Measurements from ENCODE around the gene PIP5KL1. TPM values are rescaled to one million over a fixed set of nuclear protein-coding genes. Genes with fewer than 3 reads are reported as not detected.

PIP5KL1 gene
- total RNA-seq, 6 donors from 2014 or later = 4.1 to 38.8 (median 10.0) TPM

- TF ChIP-seq EP300 (IDR thresholded peaks at IDR 0.05) = peak in 1 of 4 donors; percentile 84
- no peak for TF ChIP-seq POLR2A (IDR thresholded peaks at IDR 0.05)
- TF ChIP-seq CTCF (IDR thresholded peaks at IDR 0.05) = peak; percentile 24 to 82 (median 66)
- peak in 1 of 2 donors; percentile 36 for TF ChIP-seq POLR2AphosphoS5 (IDR thresholded peaks at IDR 0.05)
- peaks cover 0 to 4% (median 0%) of the 10 kb centered on the region in 4 donors for H3K36me3 ChIP-seq
- DNase-seq (peak in 1 of 2 donors; percentile 93), ATAC-seq (ENCODE audit: low FRiP score in 2 of 2) (peak; percentile 76 to 94)
- WGBS, 2 donors = 59 to 65% methylated on average over 4 to 11 of the region's 12 CpGs
- peaks cover 11 to 27% (median 24%) of the 10 kb centered on the region in 4 donors for H3K4me1 ChIP-seq
- H3K27ac ChIP-seq = peak overlapping the region; percentile 46 to 74 (median 67)
- H3K27me3 ChIP-seq = no peaks in the 10 kb centered on the region
- H3K9me3 ChIP-seq = no peaks in the 10 kb centered on the region
- H3K4me3 ChIP-seq = no peak overlapping the region
Measured at GRCh38 chr9:127955294-127956015, 24.9 kb upstream of the PIP5KL1 start.

GRCh38 chr9:127954831-127955293 lies 24.3 kb upstream of the PIP5KL1 start:
- no peaks in the 10 kb centered on the region for H3K27me3 ChIP-seq
- peaks cover 0 to 4% (median under 1%) of the 10 kb centered on the region in 4 donors for H3K36me3 ChIP-seq
- DNase-seq (peak in 1 of 2 donors; percentile 53), ATAC-seq (ENCODE audit: low FRiP score in 2 of 2) (peak in 1 of 2 donors; percentile 3)
- TF ChIP-seq POLR2AphosphoS5 (IDR thresholded peaks at IDR 0.05) (no peak), POLR2A (IDR thresholded peaks at IDR 0.05) (no peak), EP300 (IDR thresholded peaks at IDR 0.05) (no peak), CTCF (IDR thresholded peaks at IDR 0.05) (no peak)
- H3K4me1 ChIP-seq = peaks cover 11 to 27% (median 20%) of the 10 kb centered on the region in 4 donors
- peak overlapping the region; percentile 46 to 74 (median 67) for H3K27ac ChIP-seq
- 73% methylated on average over 11 of the region's 13 CpGs; no CpG with 5 or more reads in 1 of the 2 donors for WGBS, 2 donors
- H3K9me3 ChIP-seq = no peaks in the 10 kb centered on the region
- H3K4me3 ChIP-seq = no peak overlapping the region

GRCh38 chr9:127953768-127954505 lies 23.4 kb upstream of the PIP5KL1 start:
- ATAC-seq (ENCODE audit: low FRiP score in 2 of 2) (no peak), DNase-seq (peak in 1 of 2 donors; percentile 64)
- no peak overlapping the region for H3K4me3 ChIP-seq
- no peaks in the 10 kb centered on the region for H3K27me3 ChIP-seq
- peaks cover 11 to 27% (median 20%) of the 10 kb centered on the region in 4 donors for H3K4me1 ChIP-seq
- H3K9me3 ChIP-seq = no peaks in the 10 kb centered on the region
- 92 to 93% methylated on average over 8 to 17 of the region's 17 CpGs for WGBS, 2 donors
- H3K36me3 ChIP-seq = peaks cover 0 to 4% (median 1%) of the 10 kb centered on the region in 4 donors
- TF ChIP-seq CTCF (IDR thresholded peaks at IDR 0.05) (no peak), EP300 (IDR thresholded peaks at IDR 0.05) (no peak), POLR2AphosphoS5 (IDR thresholded peaks at IDR 0.05) (no peak), POLR2A (IDR thresholded peaks at IDR 0.05) (no peak)
- peak overlapping the region in 2 of 4 donors; percentile 15 to 70 for H3K27ac ChIP-seq

GRCh38 chr9:127953154-127953553 lies 22.6 kb upstream of the PIP5KL1 start:
- Histone ChIP-seq H3K9me3 (no peaks in the 10 kb centered on the region), H3K4me3 (no peak overlapping the region), H3K36me3 (peaks cover 0 to 4% (median 1%) of the 10 kb centered on the region in 4 donors), H3K27ac (peak overlapping the region in 1 of 4 donors; percentile 15), H3K4me1 (peaks cover 11 to 27% (median 20%) of the 10 kb centered on the region in 4 donors), H3K27me3 (no peaks in the 10 kb centered on the region)
- no peak for ATAC-seq (ENCODE audit: low FRiP score in 2 of 2)
- WGBS, 2 donors = 95 to 100% methylated on average over 1 of the region's 1 CpG
- no peak for TF ChIP-seq POLR2A (IDR thresholded peaks at IDR 0.05)
- no peak for TF ChIP-seq EP300 (IDR thresholded peaks at IDR 0.05)
- no peak for TF ChIP-seq CTCF (IDR thresholded peaks at IDR 0.05)
- no peak for TF ChIP-seq POLR2AphosphoS5 (IDR thresholded peaks at IDR 0.05)
- no peak for DNase-seq
